HTERT RPE-1 (cell line): ENCODE data around the gene TM9SF1.

Source experiments
- in situ Hi-C: fragments of 300-500 bp; cut with MboI; formaldehyde crosslinking; loops from 4 replicates; pipeline ENCODE4 v1.14.3; 2020; ENCODE audit warnings: low sequenced_read_pairs

Gene TM9SF1

GRCh38 chr14:24179294-24179960 is 15.8 kb downstream of the TM9SF1 start:
- in situ Hi-C loops, result no loop called here

DNA sequence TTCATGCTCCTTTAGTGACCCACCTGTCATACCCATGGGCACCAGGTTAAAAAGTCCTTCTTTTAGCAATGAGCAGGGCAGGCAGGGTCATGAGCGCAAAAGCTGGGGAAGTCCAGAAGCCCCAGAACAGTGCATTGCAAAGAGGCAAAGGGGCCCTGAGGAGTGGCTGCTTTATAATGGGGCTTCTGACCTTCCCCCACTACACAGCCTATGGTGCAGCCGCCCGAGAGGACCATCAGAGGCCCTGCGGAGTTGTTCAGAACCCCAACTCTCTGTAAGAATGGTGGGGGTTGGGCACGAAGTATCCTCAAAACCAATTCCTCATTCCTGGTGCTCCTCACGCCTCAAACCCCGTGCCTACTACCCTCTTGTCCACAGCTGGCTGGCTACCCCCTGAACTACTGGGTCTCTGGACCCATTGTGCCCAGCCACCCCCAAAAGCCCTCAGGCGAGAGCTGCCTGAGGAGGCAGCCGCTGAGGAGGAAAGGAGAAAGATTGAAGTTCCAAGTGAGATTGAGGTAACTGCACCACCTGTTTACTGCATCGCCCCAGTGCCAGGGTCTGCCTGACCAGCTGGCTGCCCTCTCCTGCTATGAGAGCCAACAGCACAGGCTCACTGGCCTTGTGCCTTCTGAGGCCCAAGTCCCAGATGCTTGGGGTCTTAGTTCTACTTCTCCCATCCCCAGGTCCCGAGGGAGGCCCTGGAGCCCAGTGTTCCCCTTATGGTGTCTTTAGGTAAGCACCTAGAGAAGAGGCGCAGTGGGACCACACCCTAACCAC is 16.7 kb downstream of the TM9SF1 start:
- in situ Hi-C loops, result no loop called here

DNA sequence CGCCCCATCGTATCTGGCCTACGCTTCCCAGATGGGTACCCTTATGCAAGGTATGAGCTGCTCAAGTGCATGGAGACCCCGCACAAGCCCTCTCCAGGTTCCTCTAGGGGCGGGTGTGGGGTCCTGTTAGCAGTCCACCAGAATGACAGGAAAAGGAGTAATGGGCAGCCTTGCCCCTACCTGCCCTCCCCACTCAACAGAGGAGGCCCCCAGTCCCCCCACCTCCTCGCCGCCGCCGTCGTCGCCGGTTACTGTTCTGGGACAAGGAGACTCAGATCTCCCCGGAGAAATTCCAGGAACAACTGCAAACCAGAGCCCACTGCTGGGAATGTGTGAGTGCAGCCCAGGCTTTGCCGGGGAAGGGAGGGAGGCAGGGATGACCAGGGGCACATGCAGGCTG is 17.4 kb downstream of the TM9SF1 start:
- in situ Hi-C loops, result no loop called here

GRCh38 chr14:24177041-24177825 is 18.0 kb downstream of the TM9SF1 start:
- in situ Hi-C loops, result no loop called here

DNA sequence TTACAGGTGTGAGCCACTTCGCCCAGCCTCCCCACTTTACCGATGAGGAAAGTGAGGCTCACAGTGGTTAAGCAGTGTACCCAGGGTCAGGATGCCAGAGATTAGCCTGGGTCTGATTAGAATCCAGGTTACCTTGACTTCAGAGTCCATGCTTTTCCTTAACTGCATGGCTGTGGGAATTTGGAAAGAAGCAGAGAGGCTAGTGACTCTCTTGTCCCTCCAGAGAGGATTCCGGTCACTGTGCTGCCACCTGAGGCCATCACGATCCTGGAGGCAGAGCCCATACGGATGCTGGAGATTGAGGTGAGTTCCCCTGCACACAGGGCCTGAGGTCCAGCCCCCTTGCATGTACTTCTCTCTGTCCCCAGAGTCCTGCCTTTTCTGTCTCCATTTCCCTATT is 18.6 kb downstream of the TM9SF1 start:
- in situ Hi-C loops, result no loop called here

- in situ Hi-C loops, result no loop called here
These were observed 22.4 kb downstream of the TM9SF1 start for GRCh38 chr14:24172871-24173281.

DNA sequence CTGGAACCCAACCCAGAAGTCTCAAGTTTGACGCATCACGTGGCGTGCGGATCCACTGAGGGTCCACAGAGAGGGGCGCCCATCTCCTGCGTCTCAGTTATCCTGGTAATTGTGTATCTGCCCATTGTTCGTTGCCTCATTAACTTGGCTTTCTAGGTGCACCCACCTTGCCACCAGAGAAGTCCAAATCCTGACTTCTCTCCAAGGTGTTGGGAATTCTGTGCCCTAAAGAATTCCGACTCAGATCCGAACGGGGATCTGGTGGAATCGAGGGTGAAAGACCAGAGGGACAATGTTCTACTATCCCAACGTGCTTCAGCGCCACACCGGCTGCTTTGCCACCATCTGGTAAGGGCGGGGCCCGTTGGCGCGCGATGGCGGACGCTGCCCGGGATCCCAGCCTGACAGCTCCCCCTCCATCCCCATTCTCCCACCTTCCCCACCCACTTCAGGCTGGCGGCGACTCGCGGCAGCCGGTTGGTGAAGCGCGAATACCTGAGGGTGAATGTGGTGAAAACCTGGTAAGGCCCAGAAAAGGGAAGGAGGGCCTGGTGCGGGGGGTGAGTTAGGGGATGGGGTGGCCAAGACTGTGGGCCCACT is 22.9 kb downstream of the TM9SF1 start:
- in situ Hi-C loops, result no loop called here

DNA sequence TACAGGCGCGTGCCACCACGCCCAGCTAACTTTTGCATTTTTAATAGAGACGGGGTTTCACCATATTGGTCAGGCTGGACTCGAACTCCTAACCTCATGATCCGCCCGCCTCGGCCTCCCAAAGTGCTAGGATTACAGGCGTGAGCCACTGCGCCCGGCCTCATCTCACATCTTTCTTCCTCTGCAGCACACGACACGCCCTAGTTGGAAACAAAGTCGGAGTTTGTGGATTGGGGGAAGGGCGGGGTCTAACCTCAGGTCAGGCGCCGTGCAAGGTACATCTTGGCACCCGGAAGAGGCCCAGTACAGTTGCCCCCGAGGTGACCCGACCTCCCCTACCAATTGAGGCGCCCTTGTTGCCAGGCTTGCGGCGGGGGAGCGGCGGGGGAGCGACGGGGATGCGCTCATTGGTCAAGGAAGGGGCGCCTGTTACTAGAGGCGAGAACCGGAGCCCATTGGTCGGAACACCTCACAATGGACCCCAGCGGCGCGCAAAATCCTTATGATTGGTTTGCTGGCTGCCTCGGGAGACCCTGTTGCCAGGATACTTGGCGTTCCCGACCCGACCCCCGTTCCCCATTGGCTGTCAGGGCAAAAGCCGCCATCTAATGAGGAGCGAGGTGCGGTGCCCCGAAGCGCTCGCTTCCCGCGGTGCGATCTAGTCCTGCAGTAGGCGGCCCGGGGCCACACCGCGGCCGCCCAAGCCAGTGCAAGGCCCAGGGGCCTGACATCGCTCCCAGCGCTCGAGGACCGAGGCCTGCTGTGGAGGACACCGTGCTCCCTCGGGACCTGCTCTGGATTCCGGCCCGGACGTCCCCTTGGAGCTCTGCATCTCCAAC is 23.6 kb downstream of the TM9SF1 start, which contains the start of gene REC8:
TSS of gene REC8 (plus strand) at position 659 of the 839 bp plus-strand sequence. CDS start 473 bp downstream, outside the sequence.
- in situ Hi-C loops, result no loop called here

DNA sequence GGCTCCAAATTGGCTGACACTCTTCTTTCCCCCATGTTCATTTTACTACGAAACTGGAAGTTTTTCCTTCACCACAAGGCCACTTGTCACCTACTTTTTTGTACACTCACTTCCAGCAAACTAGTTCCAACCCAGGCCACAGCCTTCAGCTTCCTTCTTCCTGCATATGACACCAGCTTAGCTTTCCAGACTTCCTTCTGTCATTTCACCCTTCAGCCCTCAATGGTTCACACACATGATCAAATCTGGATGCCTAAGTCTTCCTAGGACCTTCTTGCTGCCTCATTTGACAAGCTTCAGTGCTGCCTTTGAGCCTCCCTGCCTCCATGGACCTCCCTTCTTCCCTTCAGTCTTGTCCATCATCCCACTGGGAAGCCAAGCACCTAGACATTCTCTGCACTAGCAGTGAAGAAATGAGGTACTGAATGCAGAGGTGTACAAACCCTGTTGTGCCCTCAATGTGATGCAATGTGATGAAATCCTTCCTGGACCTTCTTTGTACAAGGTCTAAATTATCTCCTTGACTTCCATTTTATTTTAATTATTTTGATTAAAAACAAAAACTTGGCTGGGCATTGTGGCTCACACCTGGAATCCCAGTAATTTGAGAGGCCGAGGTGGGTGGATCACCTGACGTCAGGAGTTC is 27.6 kb downstream of the TM9SF1 start:
- in situ Hi-C loops, result no loop called here

DNA sequence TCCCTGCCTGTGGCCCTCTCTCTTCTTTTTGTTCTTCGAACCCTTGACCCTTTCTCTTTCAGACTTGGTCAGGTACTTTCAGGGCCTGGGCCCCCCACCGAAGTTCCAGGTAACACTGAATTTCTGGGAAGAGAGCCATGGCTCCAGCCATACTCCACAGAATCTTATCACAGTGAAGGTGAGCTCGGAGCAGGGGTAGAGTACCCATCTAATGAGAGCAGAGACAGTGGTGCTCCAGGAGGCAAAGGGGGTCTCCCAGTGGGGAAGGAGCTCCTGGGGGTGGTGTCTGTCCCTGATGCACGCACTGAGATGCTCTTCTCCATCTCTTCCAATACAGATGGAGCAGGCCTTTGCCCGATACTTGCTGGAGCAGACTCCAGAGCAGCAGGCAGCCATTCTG is 29.5 kb downstream of the TM9SF1 start:
- in situ Hi-C loops, result no loop called here

DNA sequence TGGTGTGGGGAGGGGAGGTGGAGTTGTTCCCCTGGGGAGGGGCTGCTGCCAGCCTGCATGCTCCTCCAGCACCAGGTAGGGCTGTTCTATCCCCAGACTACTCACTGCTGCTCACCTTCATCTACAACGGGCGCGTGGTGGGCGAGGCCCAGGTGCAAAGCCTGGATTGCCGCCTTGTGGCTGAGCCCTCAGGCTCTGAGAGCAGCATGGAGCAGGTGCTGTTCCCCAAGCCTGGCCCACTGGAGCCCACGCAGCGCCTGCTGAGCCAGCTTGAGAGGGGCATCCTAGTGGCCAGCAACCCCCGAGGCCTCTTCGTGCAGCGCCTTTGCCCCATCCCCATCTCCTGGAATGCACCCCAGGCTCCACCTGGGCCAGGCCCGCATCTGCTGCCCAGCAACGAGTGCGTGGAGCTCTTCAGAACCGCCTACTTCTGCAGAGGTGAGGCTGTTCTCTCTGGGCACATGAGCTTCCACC is 30.7 kb downstream of the TM9SF1 start:
- in situ Hi-C loops, result no loop called here

DNA sequence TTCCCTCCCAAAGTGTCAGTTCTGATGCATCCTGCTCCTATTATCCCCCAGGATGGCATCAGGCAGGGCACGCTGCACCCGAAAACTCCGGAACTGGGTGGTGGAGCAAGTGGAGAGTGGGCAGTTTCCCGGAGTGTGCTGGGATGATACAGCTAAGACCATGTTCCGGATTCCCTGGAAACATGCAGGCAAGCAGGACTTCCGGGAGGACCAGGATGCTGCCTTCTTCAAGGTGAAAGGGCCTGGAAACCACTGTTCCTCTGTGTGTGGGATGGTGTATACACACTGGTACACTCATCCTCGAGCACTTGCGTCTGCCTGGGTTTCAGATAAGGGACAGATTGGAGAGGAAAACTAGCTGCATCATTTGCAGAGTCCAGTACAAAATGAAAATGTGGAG is 33.1 kb downstream of the TM9SF1 start:
- in situ Hi-C loops, result no loop called here

DNA sequence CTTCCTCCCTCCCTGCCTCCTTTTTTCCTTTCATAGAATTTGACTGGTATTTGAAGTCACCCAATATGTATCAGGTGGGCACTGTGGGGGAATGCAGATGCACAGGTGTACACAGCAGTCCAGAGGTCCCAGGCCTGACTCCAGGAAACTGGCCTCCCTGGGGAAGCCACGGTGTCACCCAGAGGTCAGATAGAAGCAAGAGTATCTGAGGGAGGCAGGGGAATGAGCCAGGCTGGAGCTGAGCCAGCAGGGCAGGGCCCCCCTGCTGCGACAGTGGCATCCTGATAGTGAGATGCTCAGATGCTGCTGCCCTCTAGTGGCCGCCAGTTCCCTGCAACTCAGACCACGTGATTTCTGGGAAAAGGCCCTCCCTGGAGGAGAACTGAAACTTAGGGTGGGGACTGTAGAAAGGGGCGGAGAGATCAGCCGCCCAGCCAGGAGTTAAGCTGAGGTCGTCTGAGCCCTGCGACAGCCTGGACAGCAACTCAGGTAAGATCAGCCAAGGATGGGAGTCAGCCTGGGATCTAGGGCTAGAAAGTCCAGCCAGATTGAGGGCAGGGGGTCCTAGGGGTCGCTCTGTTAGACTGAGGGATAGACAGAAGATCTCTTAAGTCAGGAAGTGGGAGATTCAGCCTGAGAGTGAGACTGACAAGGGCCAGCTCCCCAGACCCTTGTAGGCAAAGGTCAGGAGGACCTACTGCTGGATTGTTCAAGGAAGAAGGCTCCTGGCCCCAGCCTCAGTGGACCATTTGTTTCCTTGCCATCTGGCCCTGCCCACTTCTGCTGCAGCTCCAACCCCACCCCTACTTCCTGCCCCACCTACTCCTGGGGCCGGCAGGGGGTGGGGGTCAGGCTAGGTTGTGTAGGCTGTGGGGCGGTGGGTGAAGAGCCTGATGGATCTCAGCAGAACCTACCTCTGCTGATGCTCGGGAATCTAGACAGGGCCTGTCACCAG is 34.1 kb downstream of the TM9SF1 start, which contains the start of gene IRF9:
TSS of gene IRF9 (plus strand) at position 416 of the 955 bp plus-strand sequence. CDS start 880 bp downstream, outside the sequence.
- in situ Hi-C loops, result no loop called here

DNA sequence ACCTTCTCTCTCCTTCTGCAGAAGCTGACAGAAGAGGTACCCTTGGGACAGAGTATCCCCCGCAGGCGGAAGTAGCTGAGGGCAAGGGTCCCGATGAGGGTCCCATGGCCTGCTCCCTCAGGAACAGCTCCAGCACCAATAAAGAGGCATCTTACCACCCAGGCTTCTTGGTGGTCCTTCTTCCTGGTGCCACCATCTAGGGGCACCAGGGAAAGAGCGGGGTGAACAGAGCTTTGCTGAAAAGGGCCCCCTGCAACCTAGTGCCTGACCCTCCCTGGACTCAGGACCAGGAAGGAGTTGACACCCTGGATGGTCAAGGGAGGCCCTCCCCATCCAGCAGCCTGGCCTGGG is 34.8 kb downstream of the TM9SF1 start:
- in situ Hi-C loops, result no loop called here

- in situ Hi-C loops, result no loop called here
These were observed 35.3 kb downstream of the TM9SF1 start for GRCh38 chr14:24159777-24160498.

DNA sequence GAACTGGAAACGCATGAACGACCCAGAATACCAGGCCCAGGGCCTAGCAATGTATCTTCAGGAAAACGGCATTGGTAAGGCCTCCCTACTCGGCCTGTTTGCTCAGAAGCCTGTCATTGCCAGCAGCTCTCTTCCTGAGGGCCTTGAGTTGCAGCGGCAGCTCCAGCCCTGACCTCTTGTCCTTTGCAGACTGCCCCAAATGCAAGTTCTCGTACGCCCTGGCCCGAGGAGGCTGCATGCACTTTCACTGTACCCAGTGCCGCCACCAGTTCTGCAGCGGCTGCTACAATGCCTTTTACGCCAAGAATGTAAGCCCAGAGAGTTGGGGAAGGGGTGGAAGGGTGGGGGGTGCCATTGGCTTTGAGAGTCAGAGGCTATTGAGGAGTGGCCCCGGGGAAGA is 37.9 kb downstream of the TM9SF1 start:
- in situ Hi-C loops, result no loop called here

- in situ Hi-C loops, result no loop called here
These were observed 38.4 kb downstream of the TM9SF1 start for GRCh38 chr14:24156840-24157239.

DNA sequence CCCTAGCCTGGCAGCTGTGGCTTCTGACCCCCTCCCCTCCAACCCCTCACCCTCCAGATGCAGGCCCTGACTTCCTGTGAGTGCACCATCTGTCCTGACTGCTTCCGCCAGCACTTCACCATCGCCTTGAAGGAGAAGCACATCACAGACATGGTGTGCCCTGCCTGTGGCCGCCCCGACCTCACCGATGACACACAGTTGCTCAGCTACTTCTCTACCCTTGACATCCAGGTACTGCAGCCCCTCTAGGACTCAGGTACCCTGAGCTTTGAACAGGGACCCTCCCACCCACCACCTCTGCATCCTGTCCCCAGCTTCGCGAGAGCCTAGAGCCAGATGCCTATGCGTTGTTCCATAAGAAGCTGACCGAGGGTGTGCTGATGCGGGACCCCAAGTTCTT is 40.1 kb downstream of the TM9SF1 start:
- in situ Hi-C loops, result no loop called here
